ENCODE results near the gene TRIM71. TPM values are rescaled to one million over a fixed set of nuclear protein-coding genes. Genes with fewer than 3 reads are reported as not detected.

TRIM71 gene
- total and polyA plus RNA-seq, 2 donors (not counting 1 experiment from before 2014, with no cell fraction given), result not detected

GRCh38 chr3:32870373-32871095, 52.7 kb downstream of the TRIM71 start:
- TF ChIP-seq CTCF (IDR thresholded peaks at IDR 0.05), result no peak
- no peak for TF ChIP-seq EZH2 (IDR thresholded peaks at IDR 0.05; ENCODE audit: borderline replicate concordance, insufficient read depth, low read depth, low read length, poor library complexity, severe bottlenecking)
- no peak overlapping the region for H3K27ac ChIP-seq (ENCODE audit: low read length in 2 of 2)
- H3K4me2 ChIP-seq (replicated peaks; ENCODE audit: low read depth, low read length, poor library complexity, severe bottlenecking), result no peak overlapping the region
- Mint-ChIP-seq H3K27ac (no peak overlapping the region), H3K4me1 (no peaks in the 10 kb centered on the region), H3K9me3 (ENCODE audit: insufficient read depth) (no peaks in the 10 kb centered on the region), H3K27me3 (no peaks in the 10 kb centered on the region), H3K4me3 (no peak overlapping the region)
- no peaks in the 10 kb centered on the region for H3K79me2 ChIP-seq (ENCODE audit: control insufficient read depth, insufficient read depth, low read length)
- no peak overlapping the region for H2AFZ ChIP-seq (ENCODE audit: insufficient read depth, low read depth, low read length, poor library complexity, severe bottlenecking)
- no peak overlapping the region for H3K4me3 ChIP-seq (ENCODE audit: control extremely low read depth in 1 of 5, extremely low read depth in 1 of 5, insufficient read depth in 1 of 5, low read depth in 2 of 5, low read length in 4 of 5)
- DNase-seq (no peak), ATAC-seq (ENCODE audit: low read depth) (no peak)
- H4K20me1 ChIP-seq (ENCODE audit: control insufficient read depth, insufficient read depth, low read length, poor library complexity, severe bottlenecking), result no peaks in the 10 kb centered on the region
- H3K4me1 ChIP-seq (ENCODE audit: control insufficient read depth in 2 of 2, insufficient read depth in 2 of 2, low read length in 2 of 2), result no peaks in the 10 kb centered on the region
- CTCF ChIA-PET, result no interaction called here
- POLR2A ChIA-PET, result no interaction called here
- H3K36me3 ChIP-seq (replicated peaks in 1 of 2; ENCODE audit: control extremely low read depth in 1 of 2, control insufficient read depth in 1 of 2, extremely low read depth in 1 of 2, insufficient read depth in 2 of 2, low read length in 1 of 2), result no peaks in the 10 kb centered on the region
- 68% methylated on average over 4 of the region's 10 CpGs for WGBS (ENCODE audit: insufficient coverage)
- no peaks in the 10 kb centered on the region for H3K27me3 ChIP-seq (replicated peaks in 1 of 4; ENCODE audit: control extremely low read depth in 1 of 4, control insufficient read depth in 3 of 4, insufficient read depth in 4 of 4, low read length in 3 of 4)
- H3K9me3 ChIP-seq (ENCODE audit: control extremely low read depth in 1 of 3, control insufficient read depth in 2 of 3, insufficient read depth in 1 of 3, low read length in 2 of 3), result no peaks in the 10 kb centered on the region
- no peak overlapping the region for H3K9ac ChIP-seq (ENCODE audit: low read length)
- intact Hi-C loops (cut with micrococcal nuclease), result no loop called here

DNA sequence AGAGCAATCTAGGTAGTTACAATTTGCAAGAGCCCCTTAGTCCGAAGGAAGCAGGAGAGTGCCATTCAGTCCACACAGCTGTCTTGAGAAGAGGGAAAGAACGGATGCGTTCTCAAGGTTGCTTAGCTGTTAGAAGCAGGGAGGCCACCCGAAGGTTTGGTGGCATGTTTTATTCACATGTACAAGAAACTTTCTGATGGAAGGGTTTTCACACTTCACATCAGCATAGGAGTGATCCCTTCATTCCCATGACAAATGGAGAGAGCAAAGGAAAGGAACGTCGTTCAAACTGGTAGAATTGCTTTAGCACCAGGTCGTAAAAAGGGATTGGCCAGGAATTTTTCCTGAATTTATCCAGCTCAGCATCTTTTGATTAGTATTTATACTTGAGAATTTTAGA, 53.5 kb downstream of the TRIM71 start:
- no peak overlapping the region for H3K4me3 ChIP-seq (ENCODE audit: control extremely low read depth in 1 of 5, extremely low read depth in 1 of 5, insufficient read depth in 1 of 5, low read depth in 2 of 5, low read length in 4 of 5)
- H3K9me3 Mint-ChIP-seq (ENCODE audit: insufficient read depth), result no peaks in the 10 kb centered on the region
- H3K9me3 ChIP-seq (ENCODE audit: control extremely low read depth in 1 of 3, control insufficient read depth in 2 of 3, insufficient read depth in 1 of 3, low read length in 2 of 3), result no peaks in the 10 kb centered on the region
- H3K4me3 Mint-ChIP-seq, result no peak overlapping the region
- TF ChIP-seq EZH2 (IDR thresholded peaks at IDR 0.05; ENCODE audit: borderline replicate concordance, insufficient read depth, low read depth, low read length, poor library complexity, severe bottlenecking), result no peak
- no peak for TF ChIP-seq CTCF (IDR thresholded peaks at IDR 0.05)
- 71% methylated on average over 1 of the region's 7 CpGs for WGBS (ENCODE audit: insufficient coverage)
- H3K27me3 Mint-ChIP-seq, result peaks cover 4% of the 10 kb centered on the region
- no peak for ATAC-seq (ENCODE audit: low read depth)
- no peak for DNase-seq
- ChIA-PET CTCF (no interaction called here), POLR2A (no interaction called here)
- no peak overlapping the region for H3K9ac ChIP-seq (ENCODE audit: low read length)
- no peak overlapping the region for H2AFZ ChIP-seq (ENCODE audit: insufficient read depth, low read depth, low read length, poor library complexity, severe bottlenecking)
- intact Hi-C loops (cut with micrococcal nuclease), result no loop called here
- no peaks in the 10 kb centered on the region for H4K20me1 ChIP-seq (ENCODE audit: control insufficient read depth, insufficient read depth, low read length, poor library complexity, severe bottlenecking)
- no peak overlapping the region for H3K4me2 ChIP-seq (replicated peaks; ENCODE audit: low read depth, low read length, poor library complexity, severe bottlenecking)
- no peak overlapping the region for H3K27ac Mint-ChIP-seq
- H3K4me1 Mint-ChIP-seq, result no peaks in the 10 kb centered on the region
- H3K4me1 ChIP-seq (ENCODE audit: control insufficient read depth in 2 of 2, insufficient read depth in 2 of 2, low read length in 2 of 2), result no peaks in the 10 kb centered on the region
- no peaks in the 10 kb centered on the region for H3K36me3 ChIP-seq (replicated peaks in 1 of 2; ENCODE audit: control extremely low read depth in 1 of 2, control insufficient read depth in 1 of 2, extremely low read depth in 1 of 2, insufficient read depth in 2 of 2, low read length in 1 of 2)
- no peaks in the 10 kb centered on the region for H3K79me2 ChIP-seq (ENCODE audit: control insufficient read depth, insufficient read depth, low read length)
- H3K27me3 ChIP-seq (replicated peaks in 1 of 4; ENCODE audit: control extremely low read depth in 1 of 4, control insufficient read depth in 3 of 4, insufficient read depth in 4 of 4, low read length in 3 of 4), result no peaks in the 10 kb centered on the region
- no peak overlapping the region for H3K27ac ChIP-seq (ENCODE audit: low read length in 2 of 2)
